Vagina (tissue), 2 donors: ENCODE measurements around the gene ARHGEF11. TPM values are rescaled to one million over a fixed set of nuclear protein-coding genes. Genes with fewer than 3 reads are reported as not detected.

ENCODE experiments used
- DNase-seq, 2 donors: peaks; one replicate each; pipeline ENCODE4 v3.0.0-alpha.2; 2017; ENCODE audit errors: extremely low spot score in 2 of 2
- H3K27ac ChIP-seq: fragments of 200-600 bp; sonication (generic); one replicate; pipeline ENCODE4 v1.5.1; 2019
- H3K27me3 ChIP-seq: fragments of 200-600 bp; sonication (generic); one replicate; pipeline ENCODE4 v1.5.1; 2019
- H3K36me3 ChIP-seq, 2 donors: fragments of 200-600 bp; sonication (generic); one replicate each; pipeline ENCODE4 v1.5.1; 2017 to 2019
- H3K4me1 ChIP-seq: fragments of 200-600 bp; sonication (generic); one replicate; pipeline ENCODE4 v1.5.1; 2019
- H3K4me3 ChIP-seq, 2 donors: fragments of 200-600 bp; sonication (generic); 1 replicate in 1 of 2; 2 replicates in 1 of 2; pipeline ENCODE4 v1.5.1; 2016 to 2019
- H3K9me3 ChIP-seq: fragments of 200-600 bp; sonication (generic); one replicate; pipeline ENCODE4 v1.5.1; 2019
- POLR2A ChIP-seq, 2 donors: fragments of 450-650 bp; IDR thresholded peaks; one replicate each; pipeline ENCODE4 v1.6.1; 2017; ENCODE audit warnings: antibody characterized with exemption in 2 of 2, mild to moderate bottlenecking in 2 of 2, moderate library complexity in 2 of 2
- POLR2AphosphoS5 ChIP-seq, 2 donors: sonication (generic); formaldehyde crosslinking; IDR thresholded peaks; one replicate each; pipeline ENCODE4 v1.9.0; 2017; ENCODE audit warnings: antibody characterized with exemption in 2 of 2, mild to moderate bottlenecking in 2 of 2, low read depth in 1 of 2; ENCODE audit not compliant: insufficient read depth in 1 of 2
- intact Hi-C: fragments of 100-400 bp; cut with DNase I; formaldehyde crosslinking; loops from one replicate; pipeline ENCODE4 v1.15.1; 2023
- total RNA-seq: library from RNA; depleted of rRNA; stranded (reverse); fragments of >200 nt; gene quantifications from one replicate; pipeline ENCODE4 v1.2.3, GENCODE V29; 2016
- TF ChIP-seq, protein P1 (sequence below), 3 experiments: fragments of 450-650 bp in 2 of 3; fragments of 200-600 bp in 1 of 3; sonication (generic) in 1 of 3; IDR thresholded peaks; one replicate each; pipeline ENCODE4 v1.5.1; 2017 to 2019; ENCODE audit warnings: antibody characterized with exemption in 3 of 3, mild to moderate bottlenecking in 2 of 3, moderate library complexity in 2 of 3

The ARHGEF11 gene
- total RNA-seq, 1 donor from 2014 or later, result 29.2 TPM

DNA sequence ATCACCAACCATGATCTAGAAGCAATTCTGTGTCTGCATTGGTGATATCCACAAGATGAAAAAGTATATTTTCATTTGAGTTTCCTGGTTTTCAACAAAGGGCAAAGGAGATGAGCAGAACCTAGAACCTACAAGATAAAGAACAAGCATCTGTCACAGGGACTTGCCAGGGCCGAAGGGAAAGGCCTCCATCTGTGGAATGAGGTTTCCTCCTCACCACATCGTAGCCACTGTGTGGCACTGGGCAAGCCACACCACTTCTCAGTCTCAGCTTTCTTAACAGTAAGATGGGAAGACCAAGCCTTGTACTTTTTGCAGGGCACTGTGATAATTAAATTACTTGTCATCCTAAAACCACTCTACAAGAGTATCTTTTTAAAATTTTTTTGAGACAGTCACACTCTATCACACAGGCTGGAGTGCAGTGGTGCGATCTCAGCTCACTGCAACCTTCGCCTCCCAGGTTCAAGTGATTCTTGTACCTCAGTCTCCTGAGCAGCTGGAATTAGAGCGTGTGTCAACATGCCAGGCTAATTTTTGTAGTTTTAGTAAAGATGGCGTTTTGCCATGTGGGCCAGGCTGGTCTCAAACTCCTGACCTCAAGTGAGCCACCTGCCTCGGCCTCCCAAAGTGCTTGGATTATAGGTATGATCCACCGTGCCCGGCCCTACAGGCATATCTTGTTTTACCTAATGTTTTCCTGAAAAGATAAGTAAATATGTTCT lies 45.8 kb downstream of the ARHGEF11 start:
- Histone ChIP-seq H3K27me3 (no peaks in the 10 kb centered on the region), H3K27ac (no peak overlapping the region), H3K4me1 (peaks cover 4% of the 10 kb centered on the region), H3K4me3 (no peak overlapping the region), H3K9me3 (no peaks in the 10 kb centered on the region), H3K36me3 (no peaks in the 10 kb centered on the region)
- DNase-seq, result no peak
- intact Hi-C loops, result no loop called here
- TF ChIP-seq POLR2AphosphoS5 (IDR thresholded peaks at IDR 0.05; ENCODE audit: insufficient read depth in 1 of 2, low read depth in 1 of 2), result no peak
- no peak for TF ChIP-seq POLR2A (IDR thresholded peaks at IDR 0.05)
- TF ChIP-seq, protein P1, sequence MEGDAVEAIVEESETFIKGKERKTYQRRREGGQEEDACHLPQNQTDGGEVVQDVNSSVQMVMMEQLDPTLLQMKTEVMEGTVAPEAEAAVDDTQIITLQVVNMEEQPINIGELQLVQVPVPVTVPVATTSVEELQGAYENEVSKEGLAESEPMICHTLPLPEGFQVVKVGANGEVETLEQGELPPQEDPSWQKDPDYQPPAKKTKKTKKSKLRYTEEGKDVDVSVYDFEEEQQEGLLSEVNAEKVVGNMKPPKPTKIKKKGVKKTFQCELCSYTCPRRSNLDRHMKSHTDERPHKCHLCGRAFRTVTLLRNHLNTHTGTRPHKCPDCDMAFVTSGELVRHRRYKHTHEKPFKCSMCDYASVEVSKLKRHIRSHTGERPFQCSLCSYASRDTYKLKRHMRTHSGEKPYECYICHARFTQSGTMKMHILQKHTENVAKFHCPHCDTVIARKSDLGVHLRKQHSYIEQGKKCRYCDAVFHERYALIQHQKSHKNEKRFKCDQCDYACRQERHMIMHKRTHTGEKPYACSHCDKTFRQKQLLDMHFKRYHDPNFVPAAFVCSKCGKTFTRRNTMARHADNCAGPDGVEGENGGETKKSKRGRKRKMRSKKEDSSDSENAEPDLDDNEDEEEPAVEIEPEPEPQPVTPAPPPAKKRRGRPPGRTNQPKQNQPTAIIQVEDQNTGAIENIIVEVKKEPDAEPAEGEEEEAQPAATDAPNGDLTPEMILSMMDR (IDR thresholded peaks at IDR 0.05), result no peak

DNA sequence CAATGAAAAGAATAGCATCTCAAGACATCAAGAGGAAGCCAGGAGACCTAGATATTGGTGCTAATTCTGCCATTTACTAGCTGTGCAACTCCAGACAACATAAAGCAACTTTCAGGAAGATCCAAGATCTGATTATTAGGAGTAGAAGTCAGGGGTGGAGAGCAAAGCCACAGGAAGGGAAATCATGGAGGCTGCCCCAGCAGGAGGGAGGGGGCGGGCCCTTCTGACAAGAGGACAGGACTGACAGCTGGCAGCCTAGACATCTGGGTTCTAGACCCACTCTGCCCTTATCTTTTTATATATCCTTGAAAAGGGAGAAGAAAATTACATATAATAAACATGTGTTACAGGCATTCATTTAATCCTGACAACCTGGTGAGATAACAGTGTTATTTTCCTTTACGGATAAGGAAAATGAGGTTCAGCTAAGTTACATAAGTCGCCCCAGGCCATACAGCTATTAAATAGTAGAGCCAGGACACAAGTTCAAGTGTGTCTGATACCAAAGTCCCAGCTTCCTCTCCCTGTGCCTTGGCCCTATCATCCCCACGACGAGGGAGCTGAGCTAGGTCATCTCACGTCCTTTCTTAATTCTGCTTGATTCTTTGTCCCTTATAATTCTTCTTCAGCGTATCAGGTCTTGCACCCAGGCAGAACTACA lies 46.6 kb downstream of the ARHGEF11 start:
- Histone ChIP-seq H3K9me3 (no peaks in the 10 kb centered on the region), H3K4me3 (no peak overlapping the region), H3K4me1 (no peaks in the 10 kb centered on the region), H3K36me3 (no peaks in the 10 kb centered on the region), H3K27me3 (no peaks in the 10 kb centered on the region), H3K27ac (no peak overlapping the region)
- intact Hi-C loops, result no loop called here
- no peak for DNase-seq
- TF ChIP-seq POLR2AphosphoS5 (IDR thresholded peaks at IDR 0.05; ENCODE audit: insufficient read depth in 1 of 2, low read depth in 1 of 2) (no peak), POLR2A (IDR thresholded peaks at IDR 0.05) (no peak)
- TF ChIP-seq, protein P1 (IDR thresholded peaks at IDR 0.05), result no peak

DNA sequence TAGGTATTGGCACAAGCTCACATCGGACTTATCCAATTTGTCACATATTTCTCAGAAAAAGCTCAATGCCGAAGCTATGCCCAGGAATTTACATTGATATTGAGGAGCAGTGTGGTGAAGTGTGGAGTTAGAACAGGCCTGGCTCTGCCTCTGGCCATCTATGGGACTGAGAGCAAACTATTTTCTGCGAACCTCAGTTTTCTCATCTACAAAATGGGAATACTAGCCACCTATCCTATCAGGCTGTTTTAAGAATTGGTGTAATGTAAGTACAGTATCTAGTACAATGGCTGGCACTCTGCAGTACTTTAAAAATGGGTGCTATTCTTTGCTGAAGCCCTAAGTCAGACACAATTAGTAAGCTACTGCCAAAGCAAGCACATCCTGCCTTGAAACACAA lies 47.2 kb downstream of the ARHGEF11 start:
- Histone ChIP-seq H3K4me1 (no peaks in the 10 kb centered on the region), H3K36me3 (no peaks in the 10 kb centered on the region), H3K4me3 (no peak overlapping the region), H3K27ac (no peak overlapping the region), H3K9me3 (no peaks in the 10 kb centered on the region), H3K27me3 (no peaks in the 10 kb centered on the region)
- DNase-seq, result no peak
- TF ChIP-seq POLR2AphosphoS5 (IDR thresholded peaks at IDR 0.05; ENCODE audit: insufficient read depth in 1 of 2, low read depth in 1 of 2), result no peak
- TF ChIP-seq, protein P1 (IDR thresholded peaks at IDR 0.05), result no peak
- TF ChIP-seq POLR2A (IDR thresholded peaks at IDR 0.05), result no peak
- intact Hi-C loops, result no loop called here

DNA sequence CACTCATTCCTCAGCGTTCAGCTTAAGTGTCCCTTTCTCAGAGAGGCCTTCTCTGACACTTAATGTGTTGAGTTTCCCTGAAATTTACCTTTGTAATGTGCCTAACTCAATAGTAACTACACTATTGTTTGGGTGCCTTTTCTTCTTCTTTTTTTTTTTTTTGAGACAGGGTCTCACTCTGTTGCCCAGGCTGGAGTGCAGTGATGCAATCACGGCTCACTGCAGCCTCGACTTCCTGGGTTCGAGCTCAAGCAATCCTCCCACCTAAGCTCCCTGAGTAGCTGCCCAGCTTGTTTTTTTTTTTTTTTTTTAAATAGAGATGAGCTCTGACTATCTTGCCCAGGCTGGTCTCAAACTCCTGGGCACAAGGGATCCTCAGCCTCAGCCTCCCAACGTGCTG lies 50.1 kb downstream of the ARHGEF11 start:
- Histone ChIP-seq H3K4me3 (no peak overlapping the region), H3K4me1 (no peaks in the 10 kb centered on the region), H3K9me3 (no peaks in the 10 kb centered on the region), H3K27ac (no peak overlapping the region), H3K36me3 (no peaks in the 10 kb centered on the region), H3K27me3 (no peaks in the 10 kb centered on the region)
- no peak for TF ChIP-seq POLR2AphosphoS5 (IDR thresholded peaks at IDR 0.05; ENCODE audit: insufficient read depth in 1 of 2, low read depth in 1 of 2)
- TF ChIP-seq, protein P1 (IDR thresholded peaks at IDR 0.05), result no peak
- no peak for TF ChIP-seq POLR2A (IDR thresholded peaks at IDR 0.05)
- intact Hi-C loops, result no loop called here
- DNase-seq, result no peak

DNA sequence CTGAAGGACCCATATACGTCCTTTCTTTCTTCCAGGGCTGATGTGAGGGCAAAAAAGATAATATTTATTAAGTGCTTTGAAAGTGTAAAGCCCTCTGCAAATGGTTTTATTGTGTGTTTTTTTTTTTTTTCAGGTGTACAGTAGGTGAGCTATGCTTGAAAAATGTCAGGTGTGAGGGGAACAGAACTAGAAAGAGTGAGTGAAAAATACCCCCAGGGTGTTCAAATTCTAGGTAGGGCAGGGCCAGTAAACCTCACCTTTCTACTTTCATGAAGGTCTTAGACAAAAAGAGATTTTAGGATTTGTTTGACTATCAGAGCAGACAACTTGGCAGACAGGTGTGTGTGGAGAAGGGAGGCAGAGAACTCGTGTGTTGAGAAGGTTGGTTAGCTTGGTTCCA lies 51.3 kb downstream of the ARHGEF11 start:
- Histone ChIP-seq H3K27ac (no peak overlapping the region), H3K36me3 (no peaks in the 10 kb centered on the region), H3K27me3 (no peaks in the 10 kb centered on the region), H3K4me3 (no peak overlapping the region), H3K9me3 (no peaks in the 10 kb centered on the region), H3K4me1 (no peaks in the 10 kb centered on the region)
- intact Hi-C loops, result no loop called here
- no peak for DNase-seq
- TF ChIP-seq POLR2A (IDR thresholded peaks at IDR 0.05) (no peak), POLR2AphosphoS5 (IDR thresholded peaks at IDR 0.05; ENCODE audit: insufficient read depth in 1 of 2, low read depth in 1 of 2) (no peak)
- TF ChIP-seq, protein P1 (IDR thresholded peaks at IDR 0.05), result no peak
